UCSD-AML1 (cell line): ENCODE data around the gene FRAS1.
A peak's percentile ranks its signal among the peaks of the same experiment; 100 is the strongest.
"Not testable (repeated sequence)": the region's sequence is repeated elsewhere in the genome, so short reads cannot be mapped to it uniquely, and the experiment has no call there.

ENCODE experiments used
- DNase-seq: peaks from one replicate; lab custom pipeline; 2025; ENCODE audit not compliant: unreplicated experiment; lab: John Stamatoyannopoulos, UW

The FRAS1 gene

DNA sequence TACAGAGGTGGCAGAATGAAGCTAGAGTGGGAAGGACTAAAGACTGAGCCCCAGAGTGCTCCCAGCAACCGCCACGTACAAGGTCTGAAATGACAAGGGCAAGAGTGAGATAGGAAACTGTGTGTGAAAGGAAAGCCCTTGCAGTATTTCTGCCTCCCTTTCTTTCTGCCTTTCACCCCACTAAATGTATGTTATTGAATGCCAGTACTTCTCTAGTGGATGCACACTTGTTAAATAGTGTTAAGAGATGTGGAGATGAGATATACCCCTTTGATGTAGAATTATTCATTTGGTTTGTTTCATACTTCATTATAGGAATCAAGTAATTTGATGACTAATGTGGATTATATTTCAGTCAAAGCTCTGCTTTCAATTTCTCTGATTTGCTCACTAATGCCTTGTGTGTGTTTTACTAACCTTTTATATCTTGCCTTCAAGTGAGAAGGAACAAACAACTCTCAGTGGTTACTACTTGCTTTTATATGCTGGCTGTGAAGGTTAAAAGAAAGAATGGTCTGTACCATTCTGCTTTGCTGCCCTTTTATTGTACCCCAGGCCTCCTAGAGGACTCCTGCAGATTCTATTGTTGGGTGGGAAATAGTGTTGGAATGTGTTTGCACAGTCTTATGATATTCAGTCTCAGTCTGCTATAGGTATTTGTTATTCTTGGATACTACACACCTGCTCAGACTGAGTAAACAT, 486.5 kb downstream of the FRAS1 start:
- DNase-seq: no peak

GRCh38 chr4:78544678-78545077, 487.6 kb downstream of the FRAS1 start:
- no peak for DNase-seq

GRCh38 chr4:78545275-78546246, 488.4 kb downstream of the FRAS1 start:
- no peak for DNase-seq

DNA sequence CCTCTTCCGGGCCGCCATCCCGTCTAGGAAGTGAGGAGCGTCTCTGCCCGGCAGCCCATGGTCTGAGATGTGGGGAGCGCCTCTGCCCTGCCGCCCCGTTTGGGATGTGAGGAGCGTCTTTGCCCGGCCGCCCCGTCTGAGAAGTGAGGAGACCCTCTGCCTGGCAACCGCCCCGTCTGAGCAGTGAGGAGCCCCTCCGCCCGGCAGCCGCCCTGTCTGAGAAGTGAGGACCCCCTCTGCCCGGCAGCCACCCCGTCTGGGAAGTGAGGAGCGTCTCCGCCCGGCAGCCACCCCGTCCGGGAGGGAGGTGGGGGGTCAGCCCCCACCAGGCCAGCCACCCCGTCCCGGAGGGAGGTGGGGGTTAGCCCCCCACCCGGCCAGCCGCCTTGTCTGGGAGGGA, 490.8 kb downstream of the FRAS1 start:
- not testable (repeated sequence) for DNase-seq

DNA sequence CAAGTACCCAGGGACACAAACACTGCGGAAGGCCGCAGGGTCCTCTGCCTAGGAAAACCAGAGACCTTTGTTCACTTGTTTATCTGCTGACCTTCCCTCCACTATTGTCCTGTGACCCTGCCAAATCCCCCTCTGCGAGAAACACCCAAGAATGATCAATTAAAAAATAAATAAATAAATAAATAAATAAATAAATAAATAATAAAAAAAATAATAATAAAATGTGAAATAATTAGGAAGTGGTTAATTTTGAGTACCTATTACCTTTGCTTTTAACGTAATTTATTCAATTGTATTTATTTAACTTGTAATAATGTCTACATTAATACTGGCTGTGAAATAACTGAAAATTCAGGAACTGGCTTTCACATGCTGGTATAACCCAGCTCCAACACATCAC, 491.8 kb downstream of the FRAS1 start:
- DNase-seq: not testable (repeated sequence)

GRCh38 chr4:78551420-78552351, 494.6 kb downstream of the FRAS1 start, which contains the start of gene ANXA3:
TSS of gene ANXA3 (plus strand) at chr4:78551770. CDS start at chr4:78554474, 2,704 bp downstream.
- peak; percentile 26 for DNase-seq

DNA sequence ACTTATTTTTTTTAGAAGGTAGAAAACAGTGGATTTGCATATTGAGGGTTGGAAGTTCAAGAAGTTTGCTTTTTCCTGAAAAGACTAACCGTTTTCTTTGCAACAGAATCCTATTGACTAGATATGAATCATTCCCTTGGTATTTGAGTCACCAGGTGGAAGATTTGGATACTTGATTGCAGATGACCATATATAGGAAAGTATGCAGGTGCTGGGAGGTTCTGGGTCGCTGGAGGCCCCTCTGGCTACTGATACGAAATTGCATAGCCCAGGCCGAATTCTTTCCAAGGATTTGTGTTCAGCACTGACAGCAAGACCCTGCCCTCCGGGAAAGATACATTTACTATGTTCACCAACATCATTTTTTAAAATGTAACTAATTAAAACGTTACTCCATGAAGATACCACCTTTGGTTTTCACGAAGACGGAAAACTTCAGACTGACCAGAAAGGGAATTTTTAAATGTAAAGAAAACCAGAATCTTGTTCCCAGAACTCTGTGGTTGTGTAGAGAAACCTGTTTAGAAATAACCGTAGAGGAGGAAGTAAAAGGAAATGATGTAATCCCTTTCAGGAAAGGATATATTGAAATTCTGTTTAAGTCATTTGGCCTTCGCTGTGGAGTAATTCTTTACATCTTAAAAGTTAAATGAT, 495.4 kb downstream of the FRAS1 start:
- DNase-seq: no peak

DNA sequence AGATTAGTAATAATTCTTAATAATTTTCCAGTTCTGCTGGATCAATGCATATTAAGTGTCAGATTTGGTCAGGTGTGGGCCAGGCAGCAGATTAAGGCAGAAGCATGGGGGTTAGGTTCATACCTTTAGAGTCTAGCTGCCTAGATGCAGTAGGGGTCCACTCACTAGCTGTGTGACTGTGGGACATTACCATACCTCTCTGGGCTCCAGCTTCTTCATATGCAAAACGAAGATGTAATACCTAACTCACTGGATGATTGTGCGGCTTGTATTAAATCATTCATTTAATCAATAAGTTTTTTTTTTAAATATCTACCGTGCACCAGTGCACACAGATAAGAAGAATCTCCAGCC, 495.9 kb downstream of the FRAS1 start:
- no peak for DNase-seq

DNA sequence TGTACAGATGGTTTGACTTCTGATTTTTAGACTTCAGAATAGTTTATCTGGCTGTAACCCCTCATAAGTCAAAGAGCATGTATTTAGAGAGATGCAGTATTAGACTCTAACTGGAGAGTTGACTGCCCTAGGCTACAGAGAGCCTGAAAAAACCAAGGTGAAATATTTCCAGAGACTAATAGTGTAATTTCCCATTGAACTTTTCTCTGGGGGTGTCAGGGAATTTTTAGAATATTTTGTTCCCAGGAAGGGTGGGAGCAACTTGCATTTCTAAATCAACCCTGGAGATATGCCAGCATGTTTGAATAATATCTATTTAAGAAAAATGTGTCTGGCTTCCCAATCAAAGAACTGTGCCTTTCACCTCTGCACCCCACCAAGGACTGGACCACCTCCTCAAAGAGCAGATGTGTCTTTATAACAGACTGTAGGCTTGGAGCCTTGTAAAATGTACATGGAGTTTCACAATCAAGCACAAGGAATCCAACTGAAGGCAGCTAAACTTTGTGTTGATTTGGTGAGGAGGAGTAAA, 496.5 kb downstream of the FRAS1 start:
- no peak for DNase-seq

GRCh38 chr4:78556665-78557064, 499.5 kb downstream of the FRAS1 start:
- DNase-seq: no peak

- DNase-seq: no peak
Observed at GRCh38 chr4:78557841-78558240, 500.7 kb downstream of the FRAS1 start.

DNA sequence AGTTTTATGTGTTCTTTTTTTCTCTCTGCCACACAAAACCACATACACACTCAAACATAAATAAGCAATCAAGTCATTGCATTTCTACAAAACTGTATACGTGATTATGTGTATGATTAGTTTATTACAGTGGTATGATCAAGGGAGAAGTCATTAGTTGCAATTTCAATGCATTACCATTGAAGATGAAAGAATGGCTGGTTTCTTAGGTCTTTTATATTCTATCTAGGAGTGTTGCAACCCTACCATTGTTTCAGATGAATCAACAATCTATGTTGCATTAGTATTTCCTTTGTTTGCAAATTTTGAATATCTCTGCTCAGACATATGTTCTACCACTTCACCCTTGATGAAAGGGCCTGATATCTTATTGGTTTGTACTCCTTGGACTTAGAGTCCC, 501.3 kb downstream of the FRAS1 start:
- no peak for DNase-seq

DNA sequence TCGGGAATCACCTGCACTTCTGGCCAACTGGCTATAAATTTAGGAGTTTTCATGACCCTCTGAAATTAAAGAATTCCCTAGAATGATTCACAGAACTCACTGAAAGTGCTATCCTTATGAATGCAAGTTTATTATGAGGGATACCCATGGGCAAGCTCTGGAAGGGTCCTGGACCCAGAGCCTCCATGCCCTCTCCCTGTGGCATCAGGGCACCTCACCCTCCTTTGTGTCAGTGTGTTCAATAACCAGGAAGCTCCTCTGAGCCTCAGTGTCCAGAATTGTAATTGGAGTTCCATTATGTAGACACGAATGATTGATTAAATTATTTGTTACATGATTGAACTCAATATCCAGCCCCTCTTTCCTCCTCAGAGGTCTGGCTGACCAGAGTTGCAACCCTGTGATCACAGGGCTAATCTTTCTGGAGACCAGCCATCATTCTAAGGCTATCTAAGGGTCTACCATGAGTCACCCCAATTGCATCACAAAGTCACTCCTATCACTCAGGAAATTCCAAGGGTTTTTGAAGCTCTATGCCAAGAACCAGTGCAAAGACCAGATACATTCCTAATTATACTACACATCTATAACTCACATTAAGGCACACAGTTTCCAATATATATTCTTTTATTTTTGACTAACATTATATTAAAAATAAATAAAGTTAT, 503.3 kb downstream of the FRAS1 start:
- no peak for DNase-seq

GRCh38 chr4:78561677-78562076, 504.6 kb downstream of the FRAS1 start:
- DNase-seq: no peak

- no peak for DNase-seq
Observed at GRCh38 chr4:78562687-78563086, 505.6 kb downstream of the FRAS1 start.

DNA sequence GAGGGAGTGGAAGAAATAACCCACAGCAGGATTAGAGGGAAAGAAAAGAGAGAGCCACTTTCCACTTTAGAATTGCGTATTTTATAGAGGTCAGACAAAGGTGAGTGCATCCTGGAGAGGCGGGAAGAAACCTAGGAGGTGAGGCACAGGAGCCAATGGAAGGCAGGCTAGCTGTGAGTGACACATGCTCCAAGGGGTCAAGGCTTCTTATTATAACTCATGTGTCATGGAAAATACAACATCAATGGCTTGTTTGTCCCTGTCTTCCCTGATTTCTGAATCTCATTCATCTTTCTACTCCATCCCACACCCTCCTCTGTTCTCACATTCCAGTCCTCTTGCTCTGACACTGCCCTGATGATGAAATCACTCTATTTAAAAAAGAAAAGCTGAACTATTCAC, 508.8 kb downstream of the FRAS1 start:
- no peak for DNase-seq

DNA sequence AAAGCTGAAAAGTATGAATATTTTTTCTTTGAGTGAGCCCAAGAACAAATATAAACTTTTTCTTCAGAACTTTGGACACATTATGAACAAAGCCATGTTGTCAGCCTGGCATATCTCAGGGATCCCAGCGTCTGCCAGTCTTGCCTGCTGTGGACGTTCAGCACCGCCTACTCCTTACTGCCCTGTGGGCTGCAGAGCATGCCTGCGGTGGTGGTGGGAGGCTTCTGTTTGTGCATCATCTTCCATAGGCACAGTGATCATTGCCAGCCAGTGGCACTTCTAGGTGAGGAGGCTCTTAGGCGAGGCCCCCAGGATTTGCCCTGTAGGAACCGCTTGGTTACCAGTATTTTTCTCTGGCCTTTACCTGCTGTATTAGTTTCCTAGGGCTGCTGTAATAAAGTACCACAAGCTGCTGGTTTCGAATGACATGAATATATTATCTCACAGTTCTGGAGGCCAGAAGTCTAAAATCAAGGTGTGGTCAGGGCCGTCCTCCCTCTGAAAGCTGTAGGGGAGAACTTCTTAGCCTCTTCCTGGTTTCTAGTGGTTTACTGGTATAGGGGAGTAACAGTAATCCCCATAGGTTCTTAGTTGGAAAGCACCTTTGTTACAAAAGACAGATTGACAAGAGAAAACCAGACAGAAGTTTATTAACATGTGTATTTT, 509.8 kb downstream of the FRAS1 start:
- no peak for DNase-seq

DNA sequence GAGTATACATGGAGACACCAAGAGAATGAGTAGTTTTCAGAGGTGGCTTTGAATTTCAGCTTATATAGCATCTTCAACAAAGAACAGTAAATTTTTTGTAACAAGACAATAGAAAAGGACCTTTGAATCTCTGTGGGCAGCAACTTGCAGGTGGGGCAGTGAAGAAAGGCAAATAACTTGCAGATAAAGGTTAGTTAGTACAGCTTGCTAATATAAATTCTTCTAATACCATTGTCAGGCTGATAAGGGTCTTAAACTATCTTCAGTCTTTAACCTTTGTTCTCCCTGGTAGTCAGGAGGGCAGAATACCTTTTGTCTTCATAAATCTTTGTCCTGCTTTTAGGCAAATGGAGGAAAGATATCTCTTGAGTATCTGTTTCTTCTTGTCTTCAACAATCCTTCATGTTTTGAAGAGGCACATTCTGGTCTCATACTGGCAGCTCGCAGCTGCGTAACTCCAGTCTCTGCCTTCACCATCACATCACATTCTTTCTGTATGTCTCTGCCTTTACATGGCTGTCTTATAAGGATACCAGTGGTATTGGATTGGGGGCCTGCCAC, 510.5 kb downstream of the FRAS1 start:
- DNase-seq: no peak
